Panc1 (cell line): Measurements from ENCODE around the gene ACVR1B. TPM values are rescaled to one million over a fixed set of nuclear protein-coding genes. Genes with fewer than 3 reads are reported as not detected.

ENCODE experiments used
- ATAC-seq: fragments of 200-7000 bp; cut with Tn5 transposase; 2 replicates; pipeline ENCODE4 v1.9.1; 2020; ENCODE audit warnings: mild to moderate bottlenecking, moderate library complexity
- BruUV-seq: library from RNA; stranded (reverse); fragments of 400-500 nt; replicated peaks from 2 replicates; lab custom pipeline; 2021; lab: Mats Ljungman, UMichigan
- CTCF ChIA-PET: fragments of 300-600 bp; sonication (Branson Sonifier 250); formaldehyde crosslinking; loops from one replicate; lab custom pipeline; 2022; ENCODE audit warnings: antibody characterized with exemption; lab: Charles Lee
- POLR2A ChIA-PET: fragments of 300-600 bp; sonication (Branson Sonifier 250); formaldehyde crosslinking; loops from one replicate; lab custom pipeline; 2022; ENCODE audit warnings: antibody characterized with exemption; lab: Charles Lee
- DNase-seq: peaks from one replicate; pipeline ENCODE4 v3.0.0-alpha.2; 2010; ENCODE audit warnings: low read depth, low spot score
- H3K27ac ChIP-seq: 2 replicates; pipeline ENCODE4 v1.5.1; 2011; ENCODE audit warnings: mild to moderate bottlenecking, low read length, inconsistent platforms
- H3K27me3 ChIP-seq: fragments of 200-500 bp; sonication (Bioruptor generic); 2 replicates; pipeline ENCODE4 v1.6.0; 2014; ENCODE audit warnings: low read length, inconsistent platforms; ENCODE audit not compliant: control insufficient read depth, insufficient read depth
- H3K36me3 ChIP-seq: fragments of 200-500 bp; sonication (Bioruptor generic); 2 replicates; pipeline ENCODE4 v1.5.1; 2014; ENCODE audit warnings: inconsistent platforms, mild to moderate bottlenecking, low read length, moderate library complexity; ENCODE audit not compliant: control insufficient read depth, insufficient read depth
- H3K4me1 ChIP-seq: 2 replicates; pipeline ENCODE4 v1.5.1; 2011; ENCODE audit warnings: inconsistent platforms, mild to moderate bottlenecking, low read length, moderate library complexity; ENCODE audit not compliant: control insufficient read depth, insufficient read depth
- H3K4me3 ChIP-seq, 2 experiments: 2 replicates each; pipeline ENCODE4 v1.5.1; 2011 to 2012; ENCODE audit warnings: low read depth in 2 of 2, low read length in 2 of 2, mild to moderate bottlenecking in 2 of 2, inconsistent platforms in 1 of 2, moderate library complexity in 1 of 2
- H3K9me3 ChIP-seq: fragments of 200-500 bp; sonication (Bioruptor generic); 2 replicates; pipeline ENCODE4 v1.5.1; 2014; ENCODE audit warnings: low read depth, mild to moderate bottlenecking, inconsistent platforms, low read length, moderate library complexity; ENCODE audit not compliant: control insufficient read depth, insufficient read depth
- POLR2AphosphoS5 ChIP-seq: IDR thresholded peaks from 2 replicates; pipeline ENCODE4 v1.6.1; 2012; ENCODE audit warnings: mild to moderate bottlenecking, low read depth, low read length, moderate library complexity
- SIN3A ChIP-seq: IDR thresholded peaks from 2 replicates; pipeline ENCODE4 v1.6.1; 2012; ENCODE audit warnings: low read depth, mild to moderate bottlenecking, low read length, moderate library complexity, borderline replicate concordance; ENCODE audit not compliant: insufficient read depth
- TCF7L2 ChIP-seq: IDR thresholded peaks from 2 replicates; pipeline ENCODE4 v1.6.1; 2011; ENCODE audit warnings: mild to moderate bottlenecking, low read depth, low read length, inconsistent platforms
- in situ Hi-C: cut with HindIII; loops from 2 replicates; pipeline ENCODE4 v1.10.0; 2016; ENCODE audit warnings: low sequenced_read_pairs, low pct_unique_long_range_greater_than_20kb
- intact Hi-C: fragments of 100-400 bp; cut with micrococcal nuclease; formaldehyde crosslinking; loops from one replicate; pipeline ENCODE4 v1.10.0; 2022; ENCODE audit not compliant: unreplicated experiment
- total RNA-seq: library from RNA; stranded (reverse); gene quantifications from one replicate; pipeline ENCODE4 v1.2.1, GENCODE V29; 2021; ENCODE audit not compliant: unreplicated experiment
- TF ChIP-seq, protein P1 (sequence below): fragments of 450-650 bp; IDR thresholded peaks from 2 replicates; pipeline ENCODE4 v1.5.1; 2017; ENCODE audit warnings: mild to moderate bottlenecking
- TF ChIP-seq, protein P2 (sequence below), 2 experiments: IDR thresholded peaks; 2 replicates each; pipeline ENCODE4 v1.6.1; 2011 to 2012; ENCODE audit warnings: low read depth in 2 of 2, control low read depth in 1 of 2, low read length in 1 of 2, mild to moderate bottlenecking in 1 of 2, moderate library complexity in 1 of 2; ENCODE audit not compliant: insufficient read depth in 1 of 2

Gene ACVR1B
- total RNA-seq, 1 experiment from 2014 or later = 23.0 TPM

DNA sequence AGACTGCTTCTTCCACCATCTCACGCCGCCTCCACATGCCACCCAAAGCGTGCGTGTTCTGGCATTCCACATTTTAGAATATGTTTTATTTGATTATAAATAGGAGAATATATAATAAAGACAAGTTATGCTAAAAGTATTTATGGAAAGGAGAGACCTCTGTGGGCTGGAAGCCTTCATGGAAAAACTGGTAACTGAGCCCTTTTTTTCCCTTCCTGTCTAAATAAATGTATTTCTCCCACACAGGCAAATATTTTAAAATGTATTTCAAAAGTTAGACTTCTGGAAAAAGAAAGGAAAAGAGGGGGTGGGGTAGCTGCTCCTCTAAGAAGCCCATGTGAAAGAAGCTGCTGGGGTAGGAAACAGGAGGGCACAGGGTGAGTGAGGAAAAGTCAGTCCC lies 83.7 kb downstream of the ACVR1B start:
- no peak overlapping the region for H3K4me3 ChIP-seq
- H3K27me3 ChIP-seq = 0 out of 2 replicates have a peak, but pooled peaks cover 2% of the 10 kb centered on the region
- DNase-seq (no peak), ATAC-seq (no peak)
- intact Hi-C loops = no loop called here
- CTCF ChIA-PET = no interaction called here
- TF ChIP-seq TCF7L2 (no peak), POLR2AphosphoS5 (no peak), SIN3A (no peak)
- TF ChIP-seq, protein P1, sequence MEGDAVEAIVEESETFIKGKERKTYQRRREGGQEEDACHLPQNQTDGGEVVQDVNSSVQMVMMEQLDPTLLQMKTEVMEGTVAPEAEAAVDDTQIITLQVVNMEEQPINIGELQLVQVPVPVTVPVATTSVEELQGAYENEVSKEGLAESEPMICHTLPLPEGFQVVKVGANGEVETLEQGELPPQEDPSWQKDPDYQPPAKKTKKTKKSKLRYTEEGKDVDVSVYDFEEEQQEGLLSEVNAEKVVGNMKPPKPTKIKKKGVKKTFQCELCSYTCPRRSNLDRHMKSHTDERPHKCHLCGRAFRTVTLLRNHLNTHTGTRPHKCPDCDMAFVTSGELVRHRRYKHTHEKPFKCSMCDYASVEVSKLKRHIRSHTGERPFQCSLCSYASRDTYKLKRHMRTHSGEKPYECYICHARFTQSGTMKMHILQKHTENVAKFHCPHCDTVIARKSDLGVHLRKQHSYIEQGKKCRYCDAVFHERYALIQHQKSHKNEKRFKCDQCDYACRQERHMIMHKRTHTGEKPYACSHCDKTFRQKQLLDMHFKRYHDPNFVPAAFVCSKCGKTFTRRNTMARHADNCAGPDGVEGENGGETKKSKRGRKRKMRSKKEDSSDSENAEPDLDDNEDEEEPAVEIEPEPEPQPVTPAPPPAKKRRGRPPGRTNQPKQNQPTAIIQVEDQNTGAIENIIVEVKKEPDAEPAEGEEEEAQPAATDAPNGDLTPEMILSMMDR = no peak
- TF ChIP-seq, protein P2, sequence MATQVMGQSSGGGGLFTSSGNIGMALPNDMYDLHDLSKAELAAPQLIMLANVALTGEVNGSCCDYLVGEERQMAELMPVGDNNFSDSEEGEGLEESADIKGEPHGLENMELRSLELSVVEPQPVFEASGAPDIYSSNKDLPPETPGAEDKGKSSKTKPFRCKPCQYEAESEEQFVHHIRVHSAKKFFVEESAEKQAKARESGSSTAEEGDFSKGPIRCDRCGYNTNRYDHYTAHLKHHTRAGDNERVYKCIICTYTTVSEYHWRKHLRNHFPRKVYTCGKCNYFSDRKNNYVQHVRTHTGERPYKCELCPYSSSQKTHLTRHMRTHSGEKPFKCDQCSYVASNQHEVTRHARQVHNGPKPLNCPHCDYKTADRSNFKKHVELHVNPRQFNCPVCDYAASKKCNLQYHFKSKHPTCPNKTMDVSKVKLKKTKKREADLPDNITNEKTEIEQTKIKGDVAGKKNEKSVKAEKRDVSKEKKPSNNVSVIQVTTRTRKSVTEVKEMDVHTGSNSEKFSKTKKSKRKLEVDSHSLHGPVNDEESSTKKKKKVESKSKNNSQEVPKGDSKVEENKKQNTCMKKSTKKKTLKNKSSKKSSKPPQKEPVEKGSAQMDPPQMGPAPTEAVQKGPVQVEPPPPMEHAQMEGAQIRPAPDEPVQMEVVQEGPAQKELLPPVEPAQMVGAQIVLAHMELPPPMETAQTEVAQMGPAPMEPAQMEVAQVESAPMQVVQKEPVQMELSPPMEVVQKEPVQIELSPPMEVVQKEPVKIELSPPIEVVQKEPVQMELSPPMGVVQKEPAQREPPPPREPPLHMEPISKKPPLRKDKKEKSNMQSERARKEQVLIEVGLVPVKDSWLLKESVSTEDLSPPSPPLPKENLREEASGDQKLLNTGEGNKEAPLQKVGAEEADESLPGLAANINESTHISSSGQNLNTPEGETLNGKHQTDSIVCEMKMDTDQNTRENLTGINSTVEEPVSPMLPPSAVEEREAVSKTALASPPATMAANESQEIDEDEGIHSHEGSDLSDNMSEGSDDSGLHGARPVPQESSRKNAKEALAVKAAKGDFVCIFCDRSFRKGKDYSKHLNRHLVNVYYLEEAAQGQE (IDR thresholded peaks at IDR 0.05; ENCODE audit: insufficient read depth in 1 of 2, low read depth in 2 of 2, low read length in 1 of 2) = no peak
- POLR2A ChIA-PET = interaction anchor here (0.7 kb wide), 1 partner anchor 34 kb away, joined by 6 read pairs; the partner anchor contains the start of gene ATG101
- no peak overlapping the region for H3K27ac ChIP-seq
- H3K9me3 ChIP-seq = no peaks in the 10 kb centered on the region
- BruUV-seq = no TSS peak
- H3K36me3 ChIP-seq = no peaks in the 10 kb centered on the region
- 0 out of 2 replicates have a peak, but pooled peaks cover 5% of the 10 kb centered on the region for H3K4me1 ChIP-seq
- in situ Hi-C loops = no loop called here

DNA sequence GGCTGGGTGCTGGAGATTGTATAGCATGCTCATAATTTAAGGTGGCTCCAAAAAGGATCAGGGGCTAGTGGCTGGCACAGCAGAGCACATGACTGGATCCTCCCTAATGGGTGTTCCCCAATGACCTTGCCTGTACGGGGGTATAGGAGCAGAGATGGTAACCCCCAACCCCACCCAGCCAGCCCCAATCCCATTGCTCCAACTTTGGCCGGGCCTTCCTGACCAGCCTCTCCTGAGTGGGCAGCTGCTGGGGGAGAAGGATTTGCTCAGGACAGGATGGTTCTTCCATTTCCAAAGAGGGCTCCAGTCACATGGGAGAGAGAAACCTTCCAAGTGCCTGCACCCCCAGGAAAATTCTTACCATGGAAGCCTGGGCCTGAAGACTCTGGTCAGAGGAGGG lies 84.4 kb downstream of the ACVR1B start:
- intact Hi-C loops (no loop called here), in situ Hi-C loops (no loop called here)
- no TSS peak for BruUV-seq
- ChIA-PET CTCF (no interaction called here), POLR2A (interaction anchor here (0.7 kb wide), 1 partner anchor 34 kb away, joined by 6 read pairs; the partner anchor contains the start of gene ATG101)
- no peak overlapping the region for H3K27ac ChIP-seq
- H3K27me3 ChIP-seq = 0 out of 2 replicates have a peak, but pooled peaks cover 2% of the 10 kb centered on the region
- H3K4me3 ChIP-seq = no peak overlapping the region
- H3K4me1 ChIP-seq = 0 out of 2 replicates have a peak, but pooled peaks cover 5% of the 10 kb centered on the region
- no peaks in the 10 kb centered on the region for H3K9me3 ChIP-seq
- H3K36me3 ChIP-seq = no peaks in the 10 kb centered on the region
- DNase-seq (no peak), ATAC-seq (no peak)
- TF ChIP-seq POLR2AphosphoS5 = no peak
- no peak for TF ChIP-seq TCF7L2
- TF ChIP-seq SIN3A = no peak
- TF ChIP-seq, protein P2 (IDR thresholded peaks at IDR 0.05; ENCODE audit: insufficient read depth in 1 of 2, low read depth in 2 of 2, low read length in 1 of 2) = no peak
- TF ChIP-seq, protein P1 = no peak
